HCT116 (cell line): ENCODE measurements around the gene PAK1. TPM values are rescaled to one million over a fixed set of nuclear protein-coding genes. Genes with fewer than 3 reads are reported as not detected.

Source experiments
- ATAC-seq: fragments of 200-7000 bp; cut with Tn5 transposase; 2 replicates; pipeline ENCODE4 v1.9.1; 2020; ENCODE audit warnings: mild to moderate bottlenecking, moderate library complexity
- BruUV-seq: library from RNA; stranded (reverse); fragments of 400-500 nt; replicated peaks from 2 replicates; lab custom pipeline; 2021; lab: Mats Ljungman, UMichigan
- CTCF ChIA-PET: fragments of 300-600 bp; sonication (Branson Sonifier 250); formaldehyde crosslinking; loops from one replicate; lab custom pipeline; 2021; ENCODE audit warnings: antibody characterized with exemption; lab: Charles Lee
- POLR2A ChIA-PET: fragments of 300-600, 350-600 bp; sonication (Branson Sonifier 250); formaldehyde crosslinking; loops from one replicate; lab custom pipeline; 2021; ENCODE audit warnings: antibody characterized with exemption; lab: Charles Lee
- RAD21 ChIA-PET, 2 experiments: fragments of 300-600 bp; sonication (Branson Sonifier 250); formaldehyde crosslinking; loops; one replicate each; lab custom pipeline; 2023; ENCODE audit warnings: low total read pairs in 2 of 2; ENCODE audit not compliant: uncharacterized antibody in 2 of 2, unreplicated experiment in 2 of 2, low non-redundant PET in 1 of 2; lab: Charles Lee
- DNase-seq: peaks from one replicate; pipeline ENCODE4 v3.0.0-alpha.2; 2010; ENCODE audit warnings: low read depth, low spot score
- H2AFZ ChIP-seq: fragments of 200-600 bp; shearing (Covaris generic), sonication (generic); 2 replicates; pipeline ENCODE4 v1.6.1; 2017; ENCODE audit warnings: low read depth, mixed run types, mixed read lengths, antibody characterized with exemption, low read length; ENCODE audit not compliant: poor library complexity, severe bottlenecking
- H3K27ac ChIP-seq: 2 replicates; pipeline ENCODE4 v1.5.1; 2012; ENCODE audit warnings: low read depth, low read length
- H3K27me3 ChIP-seq: fragments of 200-600 bp; sonication (generic); 2 replicates; pipeline ENCODE4 v1.6.1; 2016; ENCODE audit warnings: mixed run types, low read length, mixed read lengths; ENCODE audit not compliant: insufficient read depth
- H3K36me3 ChIP-seq, 2 experiments: fragments of 200-500 bp in 1 of 2; fragments of 200-600 bp in 1 of 2; sonication (Bioruptor generic) in 1 of 2; sonication (generic) in 1 of 2; 2 replicates each; pipeline versions ENCODE4 v1.5.1 to v1.6.1; 2014 to 2016; ENCODE audit warnings: low read length in 2 of 2, inconsistent platforms in 1 of 2, mixed read lengths in 1 of 2, mixed run types in 1 of 2; ENCODE audit not compliant: insufficient read depth in 2 of 2, control insufficient read depth in 1 of 2
- H3K4me1 ChIP-seq, 2 experiments: fragments of 200-600 bp in 1 of 2; sonication (generic) in 1 of 2; 2 replicates each; pipeline versions ENCODE4 v1.5.1 to v1.6.1; 2012 to 2017; ENCODE audit warnings: low read length in 2 of 2, inconsistent platforms in 1 of 2, mild to moderate bottlenecking in 1 of 2, mixed read lengths in 1 of 2, mixed run types in 1 of 2, moderate library complexity in 1 of 2; ENCODE audit not compliant: insufficient read depth in 2 of 2, control insufficient read depth in 1 of 2
- H3K4me2 ChIP-seq: fragments of 200-600 bp; sonication (generic); 2 replicates; pipeline ENCODE4 v1.6.1; 2017; ENCODE audit warnings: mixed run types, low read length, mixed read lengths
- H3K4me3 ChIP-seq, 2 experiments: fragments of 200-600 bp in 1 of 2; sonication (generic) in 1 of 2; replicated peaks in 1 of 2; 2 replicates each; pipeline ENCODE4 v1.5.1; 2011 to 2016; ENCODE audit warnings: low read length in 2 of 2, control low read depth in 1 of 2, low read depth in 1 of 2, mild to moderate bottlenecking in 1 of 2, mixed read lengths in 1 of 2, mixed run types in 1 of 2
- H3K79me2 ChIP-seq: fragments of 200-600 bp; sonication (generic); 2 replicates; pipeline ENCODE4 v1.6.1; 2017; ENCODE audit warnings: mild to moderate bottlenecking, mixed run types, low read length, moderate library complexity, mixed read lengths; ENCODE audit not compliant: insufficient read depth
- H3K9ac ChIP-seq: fragments of 200-600 bp; sonication (generic); 2 replicates; pipeline ENCODE4 v1.6.1; 2016; ENCODE audit warnings: low read length, mixed read lengths
- H3K9me2 ChIP-seq: fragments of 200-600 bp; sonication (generic), shearing (Covaris generic); 2 replicates; pipeline ENCODE4 v1.6.1; 2017; ENCODE audit warnings: mixed run types, mild to moderate bottlenecking, moderate library complexity; ENCODE audit not compliant: insufficient read depth
- H3K9me3 ChIP-seq, 2 experiments: fragments of 200-500 bp in 1 of 2; fragments of 200-600 bp in 1 of 2; sonication (Bioruptor generic) in 1 of 2; sonication (generic) in 1 of 2; 2 replicates each; pipeline ENCODE4 v1.6.1; 2014 to 2017; ENCODE audit warnings: low read length in 2 of 2, mixed read lengths in 2 of 2, inconsistent platforms in 1 of 2, low read depth in 1 of 2, mild to moderate bottlenecking in 1 of 2, mixed run types in 1 of 2, moderate library complexity in 1 of 2; ENCODE audit not compliant: control insufficient read depth in 1 of 2, insufficient read depth in 1 of 2
- H4K20me1 ChIP-seq: fragments of 200-600 bp; sonication (generic), shearing (Covaris generic); 2 replicates; pipeline ENCODE4 v1.6.1; 2017; ENCODE audit warnings: mixed run types, mild to moderate bottlenecking, moderate library complexity; ENCODE audit not compliant: insufficient read depth
- ATF3 ChIP-seq: IDR thresholded peaks from 2 replicates; pipeline ENCODE4 v1.6.1; 2012
- CEBPB ChIP-seq: IDR thresholded peaks from 2 replicates; pipeline ENCODE4 v1.6.1; 2012; ENCODE audit warnings: low read depth
- EGR1 ChIP-seq: IDR thresholded peaks from 2 replicates; pipeline ENCODE4 v1.6.1; 2012; ENCODE audit warnings: low read depth
- ELF1 ChIP-seq: IDR thresholded peaks from 2 replicates; pipeline ENCODE4 v1.6.1; 2012; ENCODE audit warnings: low read depth, borderline replicate concordance
- EZH2 ChIP-seq: fragments of 200-600 bp; sonication (generic); IDR thresholded peaks from 2 replicates; pipeline ENCODE4 v1.6.1; 2017; ENCODE audit warnings: antibody characterized with exemption, mixed run types
- FOSL1 ChIP-seq: IDR thresholded peaks from 2 replicates; pipeline ENCODE4 v1.6.1; 2012; ENCODE audit warnings: low read depth
- RAD21 ChIP-seq: IDR thresholded peaks from 2 replicates; pipeline ENCODE4 v1.6.1; 2012; ENCODE audit warnings: low read depth, mild to moderate bottlenecking
- SIN3A ChIP-seq: IDR thresholded peaks from 2 replicates; pipeline ENCODE4 v1.6.1; 2012; ENCODE audit warnings: low read depth
- intact Hi-C: fragments of 100-400 bp; cut with micrococcal nuclease; formaldehyde crosslinking; loops from 2 replicates; pipeline ENCODE4 v1.10.0; 2022
- total RNA-seq: library from RNA; stranded (reverse); gene quantifications from one replicate; pipeline ENCODE4 v1.2.1, GENCODE V29; 2021; ENCODE audit not compliant: unreplicated experiment
- TF ChIP-seq, protein P1 (sequence below), 3 experiments: fragments of 200-600 bp in 1 of 3; sonication (generic) in 1 of 3; IDR thresholded peaks in 2 of 3; conservative IDR thresholded peaks in 1 of 3; 2 replicates each; pipeline ENCODE4 v1.5.1; 2012 to 2017; ENCODE audit warnings: low read depth in 2 of 3, low read length in 2 of 3, antibody characterized with exemption in 1 of 3, borderline replicate concordance in 1 of 3, control low read depth in 1 of 3, mild to moderate bottlenecking in 1 of 3, mixed read lengths in 1 of 3, mixed run types in 1 of 3, moderate library complexity in 1 of 3; ENCODE audit not compliant: insufficient read depth in 1 of 3

Gene PAK1
- total RNA-seq, 1 experiment from 2014 or later: 56.1 TPM

- intact Hi-C loops: no loop called here
- BruUV-seq: no TSS peak
- RAD21 ChIA-PET: no interaction called here
- H3K9me3 ChIP-seq: no peaks in the 10 kb centered on the region
- ATAC-seq (no peak), DNase-seq (no peak)
- no peaks in the 10 kb centered on the region for H3K27me3 ChIP-seq
- H3K36me3 ChIP-seq: no peaks in the 10 kb centered on the region
- CTCF ChIA-PET: no interaction called here
- H4K20me1 ChIP-seq: no peaks in the 10 kb centered on the region
- H2AFZ ChIP-seq: no peak overlapping the region
- H3K4me2 ChIP-seq: no peak overlapping the region
- no peak overlapping the region for H3K27ac ChIP-seq
- H3K9me2 ChIP-seq: no peaks in the 10 kb centered on the region
- TF ChIP-seq SIN3A: no peak
- TF ChIP-seq CEBPB: no peak
- no peak for TF ChIP-seq FOSL1
- no peak for TF ChIP-seq EGR1
- TF ChIP-seq, protein P1, sequence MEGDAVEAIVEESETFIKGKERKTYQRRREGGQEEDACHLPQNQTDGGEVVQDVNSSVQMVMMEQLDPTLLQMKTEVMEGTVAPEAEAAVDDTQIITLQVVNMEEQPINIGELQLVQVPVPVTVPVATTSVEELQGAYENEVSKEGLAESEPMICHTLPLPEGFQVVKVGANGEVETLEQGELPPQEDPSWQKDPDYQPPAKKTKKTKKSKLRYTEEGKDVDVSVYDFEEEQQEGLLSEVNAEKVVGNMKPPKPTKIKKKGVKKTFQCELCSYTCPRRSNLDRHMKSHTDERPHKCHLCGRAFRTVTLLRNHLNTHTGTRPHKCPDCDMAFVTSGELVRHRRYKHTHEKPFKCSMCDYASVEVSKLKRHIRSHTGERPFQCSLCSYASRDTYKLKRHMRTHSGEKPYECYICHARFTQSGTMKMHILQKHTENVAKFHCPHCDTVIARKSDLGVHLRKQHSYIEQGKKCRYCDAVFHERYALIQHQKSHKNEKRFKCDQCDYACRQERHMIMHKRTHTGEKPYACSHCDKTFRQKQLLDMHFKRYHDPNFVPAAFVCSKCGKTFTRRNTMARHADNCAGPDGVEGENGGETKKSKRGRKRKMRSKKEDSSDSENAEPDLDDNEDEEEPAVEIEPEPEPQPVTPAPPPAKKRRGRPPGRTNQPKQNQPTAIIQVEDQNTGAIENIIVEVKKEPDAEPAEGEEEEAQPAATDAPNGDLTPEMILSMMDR (IDR thresholded peaks at IDR 0.05 in 2 of 3, conservative IDR thresholded peaks at IDR 0.05 in 1 of 3; ENCODE audit: borderline replicate concordance in 1 of 3, insufficient read depth in 1 of 3, low read depth in 2 of 3, low read length in 2 of 3): no peak
- no peak for TF ChIP-seq ELF1
- TF ChIP-seq ATF3: no peak
- no peak for TF ChIP-seq EZH2
- TF ChIP-seq RAD21: no peak
- H3K4me1 ChIP-seq: peaks cover 15 to 43% of the 10 kb centered on the region in 2 experiments; a peak in 3 of 4 replicates
- no peak overlapping the region for H3K4me3 ChIP-seq
- POLR2A ChIA-PET: no interaction called here
- H3K79me2 ChIP-seq: peaks cover 52% of the 10 kb centered on the region
- no peak overlapping the region for H3K9ac ChIP-seq
Measured at GRCh38 chr11:77409046-77409445, 64.8 kb downstream of the PAK1 start.
